ENCODE results near the gene OR52J3.

- TF ChIP-seq FOXM1 (IDR thresholded peaks at IDR 0.05; ENCODE audit: borderline replicate concordance) (no peak), TARDBP (IDR thresholded peaks at IDR 0.05) (no peak), ELF4 (IDR thresholded peaks at IDR 0.05) (no peak), L3MBTL2 (conservative IDR thresholded peaks at IDR 0.05) (no peak), HDGF (IDR thresholded peaks at IDR 0.05; ENCODE audit: borderline replicate concordance) (no peak), ARNT (IDR thresholded peaks at IDR 0.05) (no peak), CTBP1 (IDR thresholded peaks at IDR 0.05; ENCODE audit: borderline replicate concordance) (no peak), ZNF384 (IDR thresholded peaks at IDR 0.05) (no peak), SUZ12 (IDR thresholded peaks at IDR 0.05) (no peak), FOXA1 (IDR thresholded peaks at IDR 0.05) (no peak), NFRKB (IDR thresholded peaks at IDR 0.05) (no peak)
These were observed 44.3 kb downstream of the OR52J3 start for GRCh38 chr11:5090668-5091067.

Measured in HEK293T (cell line).